GM18868 (cell line): ENCODE data around the gene COX17.
"Not testable (repeated sequence)": the region's sequence is repeated elsewhere in the genome, so short reads cannot be mapped to it uniquely, and the experiment has no call there.

Experiments
- ATAC-seq: cut with Tn5 transposase; IDR thresholded peaks from one replicate; pipeline ENCODE4 v1.9.1; 2021; ENCODE audit warnings: mild to moderate bottlenecking, moderate library complexity; ENCODE audit not compliant: unreplicated experiment

The COX17 gene

GRCh38 chr3:119676771-119677640 lies at the start of gene COX17:
Gene COX17 (minus strand): TSS chr3:119677406. CDS start chr3:119677310, 96 bp downstream.
- peak; percentile 85 for ATAC-seq

GRCh38 chr3:119726909-119727308 lies 49.7 kb upstream of the COX17 start:
- no peak for ATAC-seq

GRCh38 chr3:119723022-119723421 lies 45.8 kb upstream of the COX17 start:
- ATAC-seq: no peak

GRCh38 chr3:119717520-119717919 lies 40.3 kb upstream of the COX17 start:
- ATAC-seq: no peak

GRCh38 chr3:119716998-119717397 lies 39.8 kb upstream of the COX17 start:
- no peak for ATAC-seq

GRCh38 chr3:119715105-119715504 lies 37.9 kb upstream of the COX17 start:
- ATAC-seq: no peak

GRCh38 chr3:119703820-119704531 lies 26.8 kb upstream of the COX17 start:
- no peak for ATAC-seq

- ATAC-seq: peak; percentile 91
These were observed 25.6 kb upstream of the COX17 start, which contains the start of gene CFAP91 for GRCh38 chr3:119702530-119703527. Gene CFAP91 (plus strand): TSS chr3:119703022. CDS start chr3:119703099, 77 bp downstream.

- ATAC-seq: peak; percentile 0
These were observed 23.9 kb upstream of the COX17 start for GRCh38 chr3:119700920-119701734.

- ATAC-seq: peak; percentile 26
These were observed 23.2 kb upstream of the COX17 start for GRCh38 chr3:119700269-119700919.

GRCh38 chr3:119697394-119697793 lies 20.2 kb upstream of the COX17 start:
- peak; percentile 76 for ATAC-seq

- no peak for ATAC-seq
These were observed 18.3 kb upstream of the COX17 start for GRCh38 chr3:119695480-119695879.

- no peak for ATAC-seq
These were observed 12.9 kb upstream of the COX17 start for GRCh38 chr3:119690043-119690656.

GRCh38 chr3:119683421-119683820 lies 6.2 kb upstream of the COX17 start:
- ATAC-seq: no peak

- peak; percentile 41 for ATAC-seq
These were observed 4.1 kb upstream of the COX17 start for GRCh38 chr3:119681279-119681678.

- ATAC-seq: no peak
These were observed 2.7 kb upstream of the COX17 start for GRCh38 chr3:119679874-119680273.

GRCh38 chr3:119678209-119678608 lies 1.0 kb upstream of the COX17 start:
- not testable (repeated sequence) for ATAC-seq

- no peak for ATAC-seq
These were observed 382 bp upstream of the COX17 start for GRCh38 chr3:119677641-119677934.

GRCh38 chr3:119676020-119676419 lies 1.2 kb downstream of the COX17 start:
- no peak for ATAC-seq
